GM12891 (cell line): ENCODE data around the gene IL22RA2.
"Not testable (repeated sequence)": the region's sequence is repeated elsewhere in the genome, so short reads cannot be mapped to it uniquely, and the experiment has no call there.

ENCODE experiments used
- DNase-seq: peaks from one replicate; pipeline ENCODE4 v3.0.0; 2011; ENCODE audit warnings: low spot score; ENCODE audit not compliant: insufficient read length
- FAIRE-seq: peaks from 2 replicates; lab custom pipeline; 2011; peaks lifted over from hg19 to GRCh38; lab: Jason Lieb, UNC
- PAX5 ChIP-seq: IDR thresholded peaks from 2 replicates; pipeline ENCODE4 v1.6.1; 2011; ENCODE audit warnings: low read length, moderate library complexity, mild to moderate bottlenecking; ENCODE audit not compliant: insufficient read depth, severe bottlenecking
- POLR2A ChIP-seq: IDR thresholded peaks from 2 replicates; pipeline ENCODE4 v1.6.1; 2011; ENCODE audit warnings: low read depth, low read length, control low read depth
- POLR2AphosphoS5 ChIP-seq: IDR thresholded peaks from 2 replicates; pipeline ENCODE4 v1.6.1; 2011; ENCODE audit warnings: low read depth, low read length, control low read depth
- POU2F2 ChIP-seq: IDR thresholded peaks from 2 replicates; pipeline ENCODE4 v1.6.1; 2011; ENCODE audit warnings: low read depth, mild to moderate bottlenecking, control low read depth, low read length, moderate library complexity
- SPI1 ChIP-seq: IDR thresholded peaks from 2 replicates; pipeline ENCODE4 v1.6.1; 2011; ENCODE audit warnings: low read depth, low read length, control low read depth
- TAF1 ChIP-seq: IDR thresholded peaks from 2 replicates; pipeline ENCODE4 v1.6.1; 2011; ENCODE audit warnings: low read depth, low read length, control low read depth

The IL22RA2 gene

DNA sequence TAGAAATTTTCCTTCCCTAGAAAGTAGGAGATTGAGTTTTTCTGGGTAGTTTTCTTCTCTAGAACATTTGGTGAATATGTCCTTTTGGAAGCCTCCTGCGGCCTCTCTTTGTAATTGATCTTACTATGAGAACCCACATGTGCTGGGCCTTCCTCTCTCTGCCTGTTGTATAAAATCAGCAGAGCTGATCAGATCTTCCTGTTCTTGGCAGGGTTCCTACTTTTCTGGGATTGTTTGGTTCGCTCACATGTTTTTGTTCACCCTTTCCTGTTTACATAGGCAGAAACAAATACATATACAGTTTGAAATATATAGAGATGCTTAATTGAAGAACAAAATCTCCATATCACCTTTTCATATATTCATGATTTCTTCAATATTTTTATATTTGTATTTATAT is 57.8 kb downstream of the IL22RA2 start:
- TF ChIP-seq POLR2A (no peak), SPI1 (no peak)
- DNase-seq = no peak
- FAIRE-seq = no peak

- DNase-seq (no peak), FAIRE-seq (peak; percentile 57)
- no peak for TF ChIP-seq POLR2A
- no peak for TF ChIP-seq POU2F2
- TF ChIP-seq POLR2AphosphoS5 = no peak
- TF ChIP-seq SPI1 = no peak
- TF ChIP-seq TAF1 = no peak
Measured at GRCh38 chr6:137112067-137112355, 61.4 kb downstream of the IL22RA2 start.

- DNase-seq (no peak), FAIRE-seq (peak; percentile 58)
- TF ChIP-seq POU2F2 (no peak), TAF1 (no peak), POLR2AphosphoS5 (no peak)
Measured at GRCh38 chr6:137111296-137112066, 62.0 kb downstream of the IL22RA2 start.

GRCh38 chr6:137107767-137108105 is 65.7 kb downstream of the IL22RA2 start:
- TF ChIP-seq POU2F2 = no peak
- no peak for TF ChIP-seq POLR2AphosphoS5
- no peak for TF ChIP-seq TAF1
- no peak for TF ChIP-seq PAX5
- TF ChIP-seq SPI1 = no peak
- TF ChIP-seq POLR2A = no peak
- DNase-seq (no peak), FAIRE-seq (peak; percentile 31)

DNA sequence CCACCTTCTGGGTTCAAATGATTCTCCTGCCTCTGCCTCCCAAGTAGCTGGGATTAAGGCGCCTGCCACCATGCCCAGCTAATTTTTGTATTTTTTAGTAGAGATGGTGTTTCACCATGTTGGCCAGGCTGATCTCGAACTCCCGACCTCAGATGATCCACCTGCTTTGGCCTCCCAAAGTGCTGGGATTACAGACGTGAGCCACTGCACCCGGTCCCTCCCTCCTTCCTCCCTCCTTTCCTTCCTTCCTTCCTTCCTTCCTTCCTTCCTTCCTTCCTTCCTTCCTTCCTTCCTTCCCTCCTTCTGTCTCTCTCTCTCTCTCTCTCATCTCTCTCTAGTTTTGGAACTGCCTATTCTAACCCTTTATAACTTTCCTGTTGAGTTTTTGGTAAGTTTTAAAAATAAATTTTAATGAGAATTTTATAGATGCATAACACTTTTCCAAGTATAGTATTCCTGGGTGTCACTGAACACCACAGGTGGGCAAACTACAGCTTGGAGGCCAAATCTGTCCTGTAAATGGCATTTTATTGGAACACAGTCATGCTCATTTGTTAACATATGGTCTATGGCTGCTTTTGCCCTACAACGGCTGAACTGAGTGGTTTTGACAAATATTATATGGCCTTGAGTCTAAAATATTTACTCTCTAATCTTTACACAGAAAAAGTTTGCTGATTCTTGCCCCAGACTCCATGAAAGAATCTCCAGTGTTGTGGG is 66.2 kb downstream of the IL22RA2 start:
- FAIRE-seq = peak; percentile 26
- not testable (repeated sequence) for DNase-seq

DNA sequence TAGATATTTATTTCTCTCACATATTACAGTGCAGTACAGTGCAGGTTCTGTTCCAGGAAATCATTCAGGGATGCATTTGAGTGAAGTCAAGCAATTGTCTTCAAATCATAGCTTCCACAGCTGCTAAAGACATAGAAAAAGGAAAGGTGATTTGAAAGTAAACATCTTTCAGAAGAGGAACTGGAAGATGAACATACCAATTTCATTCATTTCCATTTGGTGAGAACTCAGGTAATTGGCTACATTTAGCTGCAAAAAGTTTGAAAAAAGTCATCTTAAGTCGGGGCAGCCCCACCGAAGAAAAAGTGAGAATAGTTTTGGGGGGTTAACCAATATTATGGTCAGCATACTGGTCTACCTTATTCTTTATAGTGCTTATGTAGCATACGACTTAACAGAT is 67.3 kb downstream of the IL22RA2 start:
- DNase-seq = no peak
- peak; percentile 92 for FAIRE-seq
- TF ChIP-seq SPI1 = peak; percentile 95
- TF ChIP-seq TAF1 = no peak
- TF ChIP-seq POLR2A = no peak
- TF ChIP-seq POU2F2 = no peak
- TF ChIP-seq PAX5 = no peak
- no peak for TF ChIP-seq POLR2AphosphoS5

GRCh38 chr6:137105375-137105774 is 68.1 kb downstream of the IL22RA2 start:
- no peak for FAIRE-seq
- DNase-seq = no peak
- TF ChIP-seq PAX5 (no peak), SPI1 (0 out of 2 replicates have a peak, but pooled peaks have one; percentile 9), POLR2AphosphoS5 (no peak), POU2F2 (no peak), TAF1 (no peak), POLR2A (no peak)

GRCh38 chr6:137104926-137105325 is 68.5 kb downstream of the IL22RA2 start:
- DNase-seq (no peak), FAIRE-seq (peak; percentile 97)
- TF ChIP-seq POU2F2 = no peak
- no peak for TF ChIP-seq PAX5
- TF ChIP-seq SPI1 = no peak
- no peak for TF ChIP-seq POLR2AphosphoS5
- no peak for TF ChIP-seq TAF1
- no peak for TF ChIP-seq POLR2A

DNA sequence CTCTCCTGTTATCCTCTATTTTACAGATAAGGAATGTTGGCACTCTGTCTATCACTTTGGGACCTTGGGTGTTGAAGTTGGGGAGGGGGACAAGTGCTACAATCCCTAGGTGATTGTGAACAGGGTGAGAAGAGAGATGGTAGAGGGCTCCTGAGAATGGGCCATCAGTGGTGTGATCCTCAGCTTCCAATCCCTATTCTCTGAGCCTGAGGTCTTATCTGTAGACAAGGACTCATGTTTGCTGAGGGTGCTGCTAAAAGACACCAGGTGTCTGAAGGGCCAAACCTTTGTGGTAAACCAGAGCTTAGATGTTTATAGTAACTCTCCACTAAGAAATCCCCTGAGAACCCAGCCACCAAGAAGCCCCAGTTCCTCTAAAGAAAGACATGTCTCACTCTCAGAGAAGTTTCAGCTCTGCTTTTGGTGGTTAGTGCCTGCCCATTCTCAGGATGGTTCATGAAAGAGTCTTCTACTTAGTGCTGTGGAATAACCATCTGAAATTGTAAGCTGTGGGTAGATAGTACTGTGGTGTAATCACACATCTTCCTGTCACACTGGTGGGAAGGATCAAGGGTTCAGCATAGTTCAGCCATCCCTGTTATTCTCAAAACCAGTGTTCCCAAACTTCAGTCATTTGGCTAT is 70.5 kb downstream of the IL22RA2 start:
- TF ChIP-seq POLR2AphosphoS5 = peak; percentile 65; the same call in 1 of the 2 replicates
- no peak for TF ChIP-seq PAX5
- no peak for TF ChIP-seq TAF1
- peak; percentile 99 for TF ChIP-seq SPI1
- 0 out of 2 replicates have a peak, but pooled peaks have one; percentile 58 for TF ChIP-seq POU2F2
- peak; percentile 82 for TF ChIP-seq POLR2A
- FAIRE-seq = peak; percentile 99
- DNase-seq = peak; percentile 16
